HepG2 (cell line): Measurements from ENCODE around the gene PSENEN. TPM values are rescaled to one million over a fixed set of nuclear protein-coding genes. Genes with fewer than 3 reads are reported as not detected.

ENCODE experiments used
- BCL3 ChIP-seq: sonication (generic); formaldehyde crosslinking; IDR thresholded peaks from 2 replicates; pipeline ENCODE4 v1.5.1; 2020; ENCODE audit warnings: mild to moderate bottlenecking, missing genetic modification reagents, moderate library complexity
- EED ChIP-seq: sonication (generic); formaldehyde crosslinking; IDR thresholded peaks from 2 replicates; pipeline ENCODE4 v1.5.0; 2020; ENCODE audit warnings: mild to moderate bottlenecking, missing genetic modification reagents
- GTF3A ChIP-seq: sonication (generic); formaldehyde crosslinking; conservative IDR thresholded peaks from 2 replicates; pipeline ENCODE4 v1.4.0; 2020; ENCODE audit warnings: mild to moderate bottlenecking, missing genetic modification reagents
- HNF1B ChIP-seq: sonication (generic); formaldehyde crosslinking; IDR thresholded peaks from 2 replicates; pipeline ENCODE4 v1.5.1; 2020; ENCODE audit warnings: mild to moderate bottlenecking, moderate library complexity, missing genetic modification reagents
- HOMEZ ChIP-seq: IDR thresholded peaks from 2 replicates; pipeline ENCODE4 v1.6.1; 2016; ENCODE audit warnings: low read depth
- HOXA3 ChIP-seq: sonication (generic); formaldehyde crosslinking; IDR thresholded peaks from 2 replicates; pipeline ENCODE4 v1.5.0; 2020; ENCODE audit warnings: missing genetic modification reagents
- KDM5A ChIP-seq: fragments of 200-600 bp; sonication (generic); IDR thresholded peaks from 2 replicates; pipeline ENCODE4 v1.7.0; 2018; ENCODE audit warnings: antibody characterized with exemption, mild to moderate bottlenecking, low read length, borderline replicate concordance
- MEF2D ChIP-seq: sonication (generic); formaldehyde crosslinking; IDR thresholded peaks from 2 replicates; pipeline ENCODE4 v1.5.1; 2020; ENCODE audit warnings: mild to moderate bottlenecking, missing genetic modification reagents
- NCOA1 ChIP-seq: sonication (generic); formaldehyde crosslinking; IDR thresholded peaks from 2 replicates; pipeline ENCODE4 v1.9.0; 2021; ENCODE audit warnings: missing genetic modification reagents
- NCOA5 ChIP-seq: sonication (generic); formaldehyde crosslinking; IDR thresholded peaks from 2 replicates; pipeline ENCODE4 v1.4.0; 2020; ENCODE audit warnings: missing genetic modification reagents
- NKX3-1 ChIP-seq: sonication (generic); formaldehyde crosslinking; IDR thresholded peaks from 2 replicates; pipeline ENCODE4 v1.5.0; 2020; ENCODE audit warnings: missing genetic modification reagents
- NPAS2 ChIP-seq: sonication (generic); formaldehyde crosslinking; IDR thresholded peaks from 2 replicates; pipeline ENCODE4 v1.8.0; 2022; ENCODE audit warnings: mild to moderate bottlenecking, missing genetic modification reagents, borderline replicate concordance
- PRDM15 ChIP-seq: sonication (generic); formaldehyde crosslinking; IDR thresholded peaks from 2 replicates; pipeline ENCODE4 v1.4.0; 2020; ENCODE audit warnings: missing genetic modification reagents
- SPEN ChIP-seq: sonication (generic); formaldehyde crosslinking; IDR thresholded peaks from 2 replicates; pipeline ENCODE4 v1.5.1; 2020; ENCODE audit warnings: low read depth, mild to moderate bottlenecking, missing genetic modification reagents
- TEAD3 ChIP-seq: optimal IDR thresholded peaks from 2 replicates; pipeline ENCODE3; 2016; ENCODE audit warnings: borderline replicate concordance
- TEF ChIP-seq: sonication (generic); formaldehyde crosslinking; IDR thresholded peaks from 2 replicates; pipeline ENCODE4 v1.5.0; 2020; ENCODE audit warnings: missing genetic modification reagents
- THAP8 ChIP-seq: sonication (generic); formaldehyde crosslinking; IDR thresholded peaks from 2 replicates; pipeline ENCODE4 v1.5.1; 2020; ENCODE audit warnings: missing genetic modification reagents, mild to moderate bottlenecking, borderline replicate concordance
- ZBTB1 ChIP-seq: sonication (generic); formaldehyde crosslinking; IDR thresholded peaks from 2 replicates; pipeline ENCODE4 v1.4.0; 2020; ENCODE audit warnings: missing genetic modification reagents, borderline replicate concordance
- ZNF251 ChIP-seq: sonication (generic); formaldehyde crosslinking; IDR thresholded peaks from 2 replicates; pipeline ENCODE4 v1.9.0; 2021; ENCODE audit warnings: mild to moderate bottlenecking, missing genetic modification reagents
- ZNF841 ChIP-seq: sonication (generic); formaldehyde crosslinking; IDR thresholded peaks from 2 replicates; pipeline ENCODE4 v1.8.1; 2023; ENCODE audit warnings: missing genetic modification reagents, borderline replicate concordance
- polyA plus RNA-seq, 8 experiments: library from polyadenylated mRNA; depleted of rRNA in 3 of 8; stranded (reverse) in 7 of 8; unstranded in 1 of 8; fragments of >200 nt; fragmentation: Illumina TruSeq in 4 of 8; extraction: Trizol in 4 of 8; gene quantifications; 2 replicates each; pipeline versions ENCODE4 v1.2.1 to v1.2.3, GENCODE V29; 2011 to 2016; ENCODE audit warnings: low read depth in 4 of 8, missing spikeins in 1 of 8, mixed read lengths in 1 of 8; ENCODE audit not compliant: insufficient read depth in 1 of 8
- total RNA-seq, 5 experiments: library from RNA; depleted of rRNA; stranded (reverse); fragments of >200 nt; fragmentation: Illumina TruSeq; extraction: Trizol; gene quantifications; 2 replicates each; pipeline ENCODE4 v1.2.3, GENCODE V29; 2016; ENCODE audit warnings: low read depth in 1 of 5

The PSENEN gene
- total and polyA plus RNA-seq, 2 of the 13 experiments (the other 11 are each of a cell fraction or from before 2014, with no cell fraction given) = 16.9 to 34.2 TPM

- TF ChIP-seq PRDM15 (CRISPR knock-in tag) (no peak), TEAD3 (CRISPR knock-in tag) (no peak), ZNF251 (CRISPR knock-in tag) (no peak), HOXA3 (CRISPR knock-in tag) (no peak; the same call in none of the 2 replicates), SPEN (CRISPR knock-in tag) (peak; percentile 56), HOMEZ (no peak), EED (CRISPR knock-in tag) (no peak), NPAS2 (CRISPR knock-in tag) (no peak), HNF1B (CRISPR knock-in tag) (no peak), ZBTB1 (no peak), KDM5A (peak; percentile 86), NKX3-1 (0 out of 2 replicates have a peak, but pooled peaks have one; percentile 47), THAP8 (CRISPR knock-in tag) (no peak), ZNF841 (CRISPR knock-in tag) (no peak), GTF3A (CRISPR knock-in tag) (no peak), NCOA5 (CRISPR knock-in tag) (no peak), MEF2D (CRISPR knock-in tag) (peak; percentile 63; the same call in 1 of the 2 replicates), BCL3 (CRISPR knock-in tag) (no peak), NCOA1 (CRISPR knock-in tag) (0 out of 2 replicates have a peak, but pooled peaks have one; percentile 55), TEF (CRISPR knock-in tag) (no peak)
These were observed 12.5 kb downstream of the PSENEN start, which contains the start of gene PROSER3 (continued) for GRCh38 chr19:35757749-35758608.
